ENCODE measurements around the gene KLHL29. TPM values are rescaled to one million over a fixed set of nuclear protein-coding genes. Genes with fewer than 3 reads are reported as not detected.

Gene KLHL29
- total and polyA plus RNA-seq, 10 of the 15 experiments (the other 5 are each of a cell fraction or from before 2014, with no cell fraction given) = 1.4 to 19.5 (median 6.1) TPM

DNA sequence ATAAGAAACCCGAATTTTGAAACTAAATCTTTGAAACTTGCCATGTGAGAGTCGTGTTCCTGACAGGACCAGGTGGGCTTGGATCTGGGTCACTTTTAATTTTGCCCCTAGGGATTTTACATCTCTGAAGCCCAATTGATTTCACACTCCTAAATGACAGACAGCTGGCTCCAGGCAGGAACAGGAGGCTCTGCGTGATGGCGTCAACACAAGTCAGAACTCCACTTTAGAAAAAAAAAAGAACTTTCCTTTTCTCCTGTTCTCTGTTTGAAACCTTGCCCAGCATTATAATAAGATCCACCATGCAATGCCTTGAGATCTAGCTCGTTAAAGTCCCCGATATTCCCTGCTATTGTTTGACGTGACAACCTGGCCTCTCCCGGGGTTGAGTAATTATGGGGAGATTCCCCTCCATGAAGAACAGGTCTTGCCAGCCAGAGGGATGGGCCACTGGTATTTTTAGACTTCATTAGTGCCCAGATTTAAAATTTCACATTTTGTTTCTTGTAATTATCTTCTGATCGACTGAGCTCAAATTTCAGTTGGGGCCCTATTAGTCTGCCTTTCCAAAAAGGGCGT, 260.3 kb downstream of the KLHL29 start:
- intact Hi-C loops (cut with micrococcal nuclease; ENCODE audit: unreplicated experiment) (no loop called here), in situ Hi-C loops (cut with MboI) (no loop called here)
- BruUV-seq (replicated peaks) = TSS peak; percentile 32
- H2AFZ ChIP-seq (ENCODE audit: control insufficient read depth, low read depth, low read length) = no peak overlapping the region
- H3K9ac ChIP-seq (ENCODE audit: control insufficient read depth, insufficient read depth, low read length) = no peak overlapping the region
- no peaks in the 10 kb centered on the region for H3K79me2 ChIP-seq (ENCODE audit: control insufficient read depth, insufficient read depth, low read length)
- H3K4me3 ChIP-seq = no peak overlapping the region
- H3K36me3 ChIP-seq (ENCODE audit: control insufficient read depth in 2 of 2, insufficient read depth in 2 of 2, low read length in 1 of 2) = peaks cover 0 to 15% of the 10 kb centered on the region in 2 experiments; a peak in 3 of 4 replicates
- DNase-seq (ENCODE audit: low read depth, low spot score) = no peak
- no peak for FAIRE-seq
- CTCF ChIA-PET = interaction anchor here (0.8 to 1.2 kb wide), 2 partner anchors 24 to 31 kb away, joined by 3 read pairs; no protein-coding TSS in a partner anchor
- H3K4me1 ChIP-seq (ENCODE audit: control insufficient read depth, insufficient read depth, low read length) = no peaks in the 10 kb centered on the region
- TF ChIP-seq PAX5 (IDR thresholded peaks at IDR 0.05; ENCODE audit: borderline replicate concordance, low read depth, low read length) = no peak
- no peak for TF ChIP-seq KDM1A (IDR thresholded peaks at IDR 0.05; ENCODE audit: borderline replicate concordance)
- TF ChIP-seq CREM (IDR thresholded peaks at IDR 0.05; ENCODE audit: low read depth) = no peak
- 76% methylated on average over 10 of the region's 10 CpGs for WGBS (ENCODE audit: insufficient coverage, insufficient replicate concordance, low lambda C conversion rate, missing lambda C conversion rate)
- SMC1A ChIA-PET (ENCODE audit: uncharacterized antibody, unreplicated experiment) = no interaction called here
- H3K4me2 ChIP-seq (ENCODE audit: control insufficient read depth, insufficient read depth) = no peak overlapping the region
- H3K9me3 ChIP-seq (replicated peaks; ENCODE audit: control insufficient read depth, insufficient read depth, low read length) = no peaks in the 10 kb centered on the region
- no peak for ATAC-seq
- H4K20me1 ChIP-seq (ENCODE audit: control insufficient read depth, insufficient read depth) = no peaks in the 10 kb centered on the region
- POLR2A ChIA-PET = no interaction called here
- H3K27ac ChIP-seq (ENCODE audit: control insufficient read depth, insufficient read depth) = no peak overlapping the region
- no peaks in the 10 kb centered on the region for H3K27me3 ChIP-seq (replicated peaks in 1 of 2; ENCODE audit: control insufficient read depth in 2 of 2, insufficient read depth in 2 of 2, low read length in 1 of 2)
- RAD21 ChIA-PET (ENCODE audit: unreplicated experiment) = no interaction called here

DNA sequence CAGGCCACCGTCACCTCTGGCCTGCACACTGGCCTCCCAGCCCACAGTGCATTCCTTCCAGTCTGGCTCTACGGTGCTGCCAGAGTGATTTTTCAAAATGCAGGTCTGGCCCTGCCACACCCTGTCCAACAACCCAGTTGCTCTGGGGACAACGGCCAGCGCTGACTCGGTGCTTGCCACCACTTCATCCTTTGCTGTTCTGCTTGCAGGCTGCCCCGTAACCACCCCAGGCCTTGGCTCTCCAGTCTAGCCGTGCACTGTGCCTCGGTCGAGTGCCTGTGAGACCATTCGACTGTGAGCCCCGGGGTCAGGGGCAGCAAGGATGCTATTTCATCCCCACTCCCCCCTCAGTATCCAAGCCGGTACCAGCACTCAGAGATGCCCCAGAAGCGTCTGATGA, 262.6 kb downstream of the KLHL29 start:
- Histone ChIP-seq H3K9me3 (replicated peaks; ENCODE audit: control insufficient read depth, insufficient read depth, low read length) (no peaks in the 10 kb centered on the region), H3K4me1 (ENCODE audit: control insufficient read depth, insufficient read depth, low read length) (no peaks in the 10 kb centered on the region), H3K4me2 (ENCODE audit: control insufficient read depth, insufficient read depth) (no peak overlapping the region), H3K79me2 (ENCODE audit: control insufficient read depth, insufficient read depth, low read length) (no peaks in the 10 kb centered on the region), H3K4me3 (no peak overlapping the region), H3K9ac (ENCODE audit: control insufficient read depth, insufficient read depth, low read length) (no peak overlapping the region), H3K27ac (ENCODE audit: control insufficient read depth, insufficient read depth) (no peak overlapping the region), H3K36me3 (ENCODE audit: control insufficient read depth in 2 of 2, insufficient read depth in 2 of 2, low read length in 1 of 2) (peaks cover 0 to 12% of the 10 kb centered on the region in 2 experiments; a peak in 2 of 4 replicates), H3K27me3 (replicated peaks in 1 of 2; ENCODE audit: control insufficient read depth in 2 of 2, insufficient read depth in 2 of 2, low read length in 1 of 2) (no peaks in the 10 kb centered on the region), H4K20me1 (ENCODE audit: control insufficient read depth, insufficient read depth) (no peaks in the 10 kb centered on the region), H2AFZ (ENCODE audit: control insufficient read depth, low read depth, low read length) (no peak overlapping the region)
- ChIA-PET CTCF (no interaction called here), RAD21 (ENCODE audit: unreplicated experiment) (no interaction called here), POLR2A (no interaction called here), SMC1A (ENCODE audit: uncharacterized antibody, unreplicated experiment) (no interaction called here)
- ATAC-seq (no peak), FAIRE-seq (no peak), DNase-seq (ENCODE audit: low read depth, low spot score) (no peak)
- intact Hi-C loops (cut with micrococcal nuclease; ENCODE audit: unreplicated experiment) = no loop called here
- no TSS peak for BruUV-seq (replicated peaks)
- in situ Hi-C loops (cut with MboI) = no loop called here
- WGBS (ENCODE audit: insufficient coverage, insufficient replicate concordance, low lambda C conversion rate, missing lambda C conversion rate) = 88% methylated on average over 13 of the region's 13 CpGs
- no peak for TF ChIP-seq YBX1 (IDR thresholded peaks at IDR 0.05)
- TF ChIP-seq, protein P1, sequence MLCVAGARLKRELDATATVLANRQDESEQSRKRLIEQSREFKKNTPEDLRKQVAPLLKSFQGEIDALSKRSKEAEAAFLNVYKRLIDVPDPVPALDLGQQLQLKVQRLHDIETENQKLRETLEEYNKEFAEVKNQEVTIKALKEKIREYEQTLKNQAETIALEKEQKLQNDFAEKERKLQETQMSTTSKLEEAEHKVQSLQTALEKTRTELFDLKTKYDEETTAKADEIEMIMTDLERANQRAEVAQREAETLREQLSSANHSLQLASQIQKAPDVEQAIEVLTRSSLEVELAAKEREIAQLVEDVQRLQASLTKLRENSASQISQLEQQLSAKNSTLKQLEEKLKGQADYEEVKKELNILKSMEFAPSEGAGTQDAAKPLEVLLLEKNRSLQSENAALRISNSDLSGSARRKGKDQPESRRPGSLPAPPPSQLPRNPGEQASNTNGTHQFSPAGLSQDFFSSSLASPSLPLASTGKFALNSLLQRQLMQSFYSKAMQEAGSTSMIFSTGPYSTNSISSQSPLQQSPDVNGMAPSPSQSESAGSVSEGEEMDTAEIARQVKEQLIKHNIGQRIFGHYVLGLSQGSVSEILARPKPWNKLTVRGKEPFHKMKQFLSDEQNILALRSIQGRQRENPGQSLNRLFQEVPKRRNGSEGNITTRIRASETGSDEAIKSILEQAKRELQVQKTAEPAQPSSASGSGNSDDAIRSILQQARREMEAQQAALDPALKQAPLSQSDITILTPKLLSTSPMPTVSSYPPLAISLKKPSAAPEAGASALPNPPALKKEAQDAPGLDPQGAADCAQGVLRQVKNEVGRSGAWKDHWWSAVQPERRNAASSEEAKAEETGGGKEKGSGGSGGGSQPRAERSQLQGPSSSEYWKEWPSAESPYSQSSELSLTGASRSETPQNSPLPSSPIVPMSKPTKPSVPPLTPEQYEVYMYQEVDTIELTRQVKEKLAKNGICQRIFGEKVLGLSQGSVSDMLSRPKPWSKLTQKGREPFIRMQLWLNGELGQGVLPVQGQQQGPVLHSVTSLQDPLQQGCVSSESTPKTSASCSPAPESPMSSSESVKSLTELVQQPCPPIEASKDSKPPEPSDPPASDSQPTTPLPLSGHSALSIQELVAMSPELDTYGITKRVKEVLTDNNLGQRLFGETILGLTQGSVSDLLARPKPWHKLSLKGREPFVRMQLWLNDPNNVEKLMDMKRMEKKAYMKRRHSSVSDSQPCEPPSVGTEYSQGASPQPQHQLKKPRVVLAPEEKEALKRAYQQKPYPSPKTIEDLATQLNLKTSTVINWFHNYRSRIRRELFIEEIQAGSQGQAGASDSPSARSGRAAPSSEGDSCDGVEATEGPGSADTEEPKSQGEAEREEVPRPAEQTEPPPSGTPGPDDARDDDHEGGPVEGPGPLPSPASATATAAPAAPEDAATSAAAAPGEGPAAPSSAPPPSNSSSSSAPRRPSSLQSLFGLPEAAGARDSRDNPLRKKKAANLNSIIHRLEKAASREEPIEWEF (IDR thresholded peaks at IDR 0.05; ENCODE audit: insufficient replicate concordance, low read depth, low read length) = no peak
- TF ChIP-seq TCF3 (IDR thresholded peaks at IDR 0.05; ENCODE audit: borderline replicate concordance, insufficient read depth, low read depth, low read length) = no peak
- no peak for TF ChIP-seq SMARCA5 (IDR thresholded peaks at IDR 0.05)
- no peak for TF ChIP-seq HCFC1 (IDR thresholded peaks at IDR 0.05; ENCODE audit: low read length)
- TF ChIP-seq CHD1 (IDR thresholded peaks at IDR 0.05; ENCODE audit: low read depth, low read length) = no peak
- no peak for TF ChIP-seq POU2F2 (IDR thresholded peaks at IDR 0.05; ENCODE audit: borderline replicate concordance, low read depth, low read length)
- TF ChIP-seq TBL1XR1 (IDR thresholded peaks at IDR 0.05; ENCODE audit: low read depth, low read length) = no peak
- TF ChIP-seq, protein P2, sequence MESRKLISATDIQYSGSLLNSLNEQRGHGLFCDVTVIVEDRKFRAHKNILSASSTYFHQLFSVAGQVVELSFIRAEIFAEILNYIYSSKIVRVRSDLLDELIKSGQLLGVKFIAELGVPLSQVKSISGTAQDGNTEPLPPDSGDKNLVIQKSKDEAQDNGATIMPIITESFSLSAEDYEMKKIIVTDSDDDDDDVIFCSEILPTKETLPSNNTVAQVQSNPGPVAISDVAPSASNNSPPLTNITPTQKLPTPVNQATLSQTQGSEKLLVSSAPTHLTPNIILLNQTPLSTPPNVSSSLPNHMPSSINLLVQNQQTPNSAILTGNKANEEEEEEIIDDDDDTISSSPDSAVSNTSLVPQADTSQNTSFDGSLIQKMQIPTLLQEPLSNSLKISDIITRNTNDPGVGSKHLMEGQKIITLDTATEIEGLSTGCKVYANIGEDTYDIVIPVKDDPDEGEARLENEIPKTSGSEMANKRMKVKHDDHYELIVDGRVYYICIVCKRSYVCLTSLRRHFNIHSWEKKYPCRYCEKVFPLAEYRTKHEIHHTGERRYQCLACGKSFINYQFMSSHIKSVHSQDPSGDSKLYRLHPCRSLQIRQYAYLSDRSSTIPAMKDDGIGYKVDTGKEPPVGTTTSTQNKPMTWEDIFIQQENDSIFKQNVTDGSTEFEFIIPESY (IDR thresholded peaks at IDR 0.05) = no peak
